Fibroblast of mammary gland (primary cell): Measurements from ENCODE around the gene PKP4.

Experiments used
- DNase-seq: peaks from one replicate; pipeline ENCODE4 v3.0.0-alpha.2; 2010; ENCODE audit warnings: low read depth
- H3K4me3 ChIP-seq: 2 replicates; pipeline ENCODE4 v1.5.1; 2011; ENCODE audit warnings: low read depth, mild to moderate bottlenecking, low read length, moderate library complexity; ENCODE audit not compliant: control insufficient read depth
- CTCF ChIP-seq: conservative IDR thresholded peaks from 2 replicates; pipeline ENCODE4 v1.5.1; 2011; ENCODE audit warnings: low read depth, low read length, inconsistent platforms; ENCODE audit not compliant: control insufficient read depth, insufficient read depth

The PKP4 gene

GRCh38 chr2:158716121-158716791, 259.5 kb downstream of the PKP4 start:
- DNase-seq, result no peak
- no peak for TF ChIP-seq CTCF
- no peak overlapping the region for H3K4me3 ChIP-seq

- DNase-seq, result no peak
Observed at GRCh38 chr2:158716921-158717320, 260.2 kb downstream of the PKP4 start.

GRCh38 chr2:158717366-158718195, 260.8 kb downstream of the PKP4 start:
- no peak for DNase-seq
- TF ChIP-seq CTCF, result no peak
- no peak overlapping the region for H3K4me3 ChIP-seq

More at GRCh38 chr2:158716921-158717320, 260.2 kb downstream of the PKP4 start:
- H3K4me3 ChIP-seq, result no peak overlapping the region
- no peak for TF ChIP-seq CTCF

- no peak overlapping the region for H3K4me3 ChIP-seq
- TF ChIP-seq CTCF, result no peak
- no peak for DNase-seq
Observed at GRCh38 chr2:158718196-158718585, 261.4 kb downstream of the PKP4 start.

- DNase-seq, result no peak
- no peak overlapping the region for H3K4me3 ChIP-seq
- no peak for TF ChIP-seq CTCF
Observed at GRCh38 chr2:158718851-158719250, 262.1 kb downstream of the PKP4 start.

GRCh38 chr2:158719403-158719802, 262.7 kb downstream of the PKP4 start:
- H3K4me3 ChIP-seq, result no peak overlapping the region

More at GRCh38 chr2:158719403-158719802, 262.7 kb downstream of the PKP4 start:
- TF ChIP-seq CTCF, result no peak
- no peak for DNase-seq
